ENCODE data around the gene FST. TPM values are rescaled to one million over a fixed set of nuclear protein-coding genes. Genes with fewer than 3 reads are reported as not detected.

Gene FST
- polyA plus RNA-seq, 1 of the 3 experiments (the other 2 are of a cell fraction): 157 TPM

GRCh38 chr5:53442961-53443360 is 37.5 kb upstream of the FST start:
- H3K4me2 ChIP-seq: no peak overlapping the region
- H4K20me1 ChIP-seq (ENCODE audit: insufficient read depth): no peaks in the 10 kb centered on the region
- no peak overlapping the region for H2AFZ ChIP-seq (ENCODE audit: low read depth)
- H3K36me3 ChIP-seq (replicated peaks in 1 of 2; ENCODE audit: control insufficient read depth in 1 of 2, insufficient read depth in 2 of 2, low read length in 1 of 2): no peaks in the 10 kb centered on the region
- CTCF ChIA-PET: interaction anchor here (1.0 kb wide), 1 partner anchor 34 kb away, joined by 3 read pairs; no protein-coding TSS in a partner anchor
- no peak for DNase-seq
- H3K4me3 ChIP-seq (ENCODE audit: low read depth in 2 of 2, low read length in 1 of 2): no peak overlapping the region
- POLR2A ChIA-PET: no interaction called here
- no peaks in the 10 kb centered on the region for H3K79me2 ChIP-seq (ENCODE audit: insufficient read depth)
- TF ChIP-seq FOXJ3 (CRISPR knock-in tag; IDR thresholded peaks at IDR 0.05) (no peak), SIN3A (IDR thresholded peaks at IDR 0.05; ENCODE audit: borderline replicate concordance, low read depth, low read length) (no peak), SMC3 (IDR thresholded peaks at IDR 0.05; ENCODE audit: low read depth, low read length) (no peak), GABPA (IDR thresholded peaks at IDR 0.05; ENCODE audit: low read depth) (no peak), POLR2AphosphoS5 (IDR thresholded peaks at IDR 0.05; ENCODE audit: low read depth, low read length) (no peak), RAD21 (IDR thresholded peaks at IDR 0.05; ENCODE audit: low read length) (no peak), ZBTB33 (IDR thresholded peaks at IDR 0.05; ENCODE audit: borderline replicate concordance, low read depth) (no peak), FOXM1 (IDR thresholded peaks at IDR 0.05; ENCODE audit: low read depth) (no peak)
- TF ChIP-seq, protein P1, sequence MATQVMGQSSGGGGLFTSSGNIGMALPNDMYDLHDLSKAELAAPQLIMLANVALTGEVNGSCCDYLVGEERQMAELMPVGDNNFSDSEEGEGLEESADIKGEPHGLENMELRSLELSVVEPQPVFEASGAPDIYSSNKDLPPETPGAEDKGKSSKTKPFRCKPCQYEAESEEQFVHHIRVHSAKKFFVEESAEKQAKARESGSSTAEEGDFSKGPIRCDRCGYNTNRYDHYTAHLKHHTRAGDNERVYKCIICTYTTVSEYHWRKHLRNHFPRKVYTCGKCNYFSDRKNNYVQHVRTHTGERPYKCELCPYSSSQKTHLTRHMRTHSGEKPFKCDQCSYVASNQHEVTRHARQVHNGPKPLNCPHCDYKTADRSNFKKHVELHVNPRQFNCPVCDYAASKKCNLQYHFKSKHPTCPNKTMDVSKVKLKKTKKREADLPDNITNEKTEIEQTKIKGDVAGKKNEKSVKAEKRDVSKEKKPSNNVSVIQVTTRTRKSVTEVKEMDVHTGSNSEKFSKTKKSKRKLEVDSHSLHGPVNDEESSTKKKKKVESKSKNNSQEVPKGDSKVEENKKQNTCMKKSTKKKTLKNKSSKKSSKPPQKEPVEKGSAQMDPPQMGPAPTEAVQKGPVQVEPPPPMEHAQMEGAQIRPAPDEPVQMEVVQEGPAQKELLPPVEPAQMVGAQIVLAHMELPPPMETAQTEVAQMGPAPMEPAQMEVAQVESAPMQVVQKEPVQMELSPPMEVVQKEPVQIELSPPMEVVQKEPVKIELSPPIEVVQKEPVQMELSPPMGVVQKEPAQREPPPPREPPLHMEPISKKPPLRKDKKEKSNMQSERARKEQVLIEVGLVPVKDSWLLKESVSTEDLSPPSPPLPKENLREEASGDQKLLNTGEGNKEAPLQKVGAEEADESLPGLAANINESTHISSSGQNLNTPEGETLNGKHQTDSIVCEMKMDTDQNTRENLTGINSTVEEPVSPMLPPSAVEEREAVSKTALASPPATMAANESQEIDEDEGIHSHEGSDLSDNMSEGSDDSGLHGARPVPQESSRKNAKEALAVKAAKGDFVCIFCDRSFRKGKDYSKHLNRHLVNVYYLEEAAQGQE (IDR thresholded peaks at IDR 0.05; ENCODE audit: low read depth, low read length): no peak
- TF ChIP-seq, protein P2, sequence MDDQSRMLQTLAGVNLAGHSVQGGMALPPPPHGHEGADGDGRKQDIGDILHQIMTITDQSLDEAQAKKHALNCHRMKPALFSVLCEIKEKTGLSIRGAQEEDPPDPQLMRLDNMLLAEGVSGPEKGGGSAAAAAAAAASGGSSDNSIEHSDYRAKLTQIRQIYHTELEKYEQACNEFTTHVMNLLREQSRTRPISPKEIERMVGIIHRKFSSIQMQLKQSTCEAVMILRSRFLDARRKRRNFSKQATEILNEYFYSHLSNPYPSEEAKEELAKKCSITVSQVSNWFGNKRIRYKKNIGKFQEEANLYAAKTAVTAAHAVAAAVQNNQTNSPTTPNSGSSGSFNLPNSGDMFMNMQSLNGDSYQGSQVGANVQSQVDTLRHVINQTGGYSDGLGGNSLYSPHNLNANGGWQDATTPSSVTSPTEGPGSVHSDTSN (IDR thresholded peaks at IDR 0.05): no peak
- TF ChIP-seq, protein P3, sequence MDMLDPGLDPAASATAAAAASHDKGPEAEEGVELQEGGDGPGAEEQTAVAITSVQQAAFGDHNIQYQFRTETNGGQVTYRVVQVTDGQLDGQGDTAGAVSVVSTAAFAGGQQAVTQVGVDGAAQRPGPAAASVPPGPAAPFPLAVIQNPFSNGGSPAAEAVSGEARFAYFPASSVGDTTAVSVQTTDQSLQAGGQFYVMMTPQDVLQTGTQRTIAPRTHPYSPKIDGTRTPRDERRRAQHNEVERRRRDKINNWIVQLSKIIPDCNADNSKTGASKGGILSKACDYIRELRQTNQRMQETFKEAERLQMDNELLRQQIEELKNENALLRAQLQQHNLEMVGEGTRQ (IDR thresholded peaks at IDR 0.05; ENCODE audit: borderline replicate concordance, low read depth, low read length): no peak
- H3K27me3 ChIP-seq (ENCODE audit: insufficient read depth): no peaks in the 10 kb centered on the region
- no peaks in the 10 kb centered on the region; a peak in 1 of 4 replicates for H3K4me1 ChIP-seq (ENCODE audit: control insufficient read depth in 1 of 2, insufficient read depth in 2 of 2, low read depth in 1 of 2, low read length in 1 of 2)
- H3K9me2 ChIP-seq: no peaks in the 10 kb centered on the region
- no peaks in the 10 kb centered on the region for H3K9me3 ChIP-seq
- H3K27ac ChIP-seq (ENCODE audit: low read depth in 2 of 2, low read length in 1 of 2): no peak overlapping the region
- H3K9ac ChIP-seq: no peak overlapping the region
- peaks cover 28% of the 10 kb centered on the region for H3F3A ChIP-seq (replicated peaks; ENCODE audit: insufficient read depth)
- WGBS (ENCODE audit: low lambda C conversion rate): 69% methylated on average over 1 of the region's 1 CpG
